ENCODE data around the gene FHIT.
"Not testable (repeated sequence)": the region's sequence is repeated elsewhere in the genome, so short reads cannot be mapped to it uniquely, and the experiment has no call there.

Gene FHIT

DNA sequence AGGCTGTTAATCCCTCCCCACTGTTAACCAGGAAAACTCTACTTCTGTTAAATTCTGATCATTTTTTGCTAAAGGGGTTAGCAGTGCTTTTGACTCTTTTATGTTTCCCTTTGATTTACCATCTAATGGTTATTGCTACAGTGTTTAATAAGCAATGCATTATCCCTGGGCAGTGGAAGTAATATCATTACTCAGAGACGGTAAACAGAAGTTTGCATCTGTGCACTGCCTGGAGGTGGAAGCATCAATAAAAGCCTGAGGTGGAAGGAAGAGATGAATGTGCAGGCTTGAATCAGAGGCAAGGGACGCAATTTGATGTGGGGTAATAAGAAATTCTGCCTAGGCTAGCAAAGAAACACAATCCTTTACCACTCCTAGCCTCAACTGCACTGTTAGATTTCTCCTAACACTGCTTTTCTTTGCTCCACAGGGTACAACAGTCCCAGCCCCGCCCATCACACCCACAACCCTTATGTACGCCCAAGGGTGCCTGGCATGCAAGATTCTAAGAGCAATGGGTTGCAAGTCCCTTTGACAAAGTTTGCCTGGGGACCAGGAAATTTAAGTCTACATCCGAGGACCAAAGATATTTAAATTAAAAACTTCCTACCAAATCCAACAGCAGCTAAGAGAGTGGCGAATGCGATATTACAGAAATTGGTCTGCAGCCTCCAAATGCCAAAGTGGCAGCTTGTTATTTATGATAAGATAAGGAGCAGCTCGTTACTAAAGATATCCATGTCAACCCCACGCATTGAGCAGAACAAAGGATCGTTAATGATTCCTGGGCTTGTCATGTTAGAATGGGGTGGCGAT lies 261.4 kb downstream of the FHIT start:
- H3K27me3 ChIP-seq (ENCODE audit: control insufficient read depth in 5 of 5, insufficient read depth in 4 of 5, low read length in 5 of 5), result no peaks in the 10 kb centered on the region

DNA sequence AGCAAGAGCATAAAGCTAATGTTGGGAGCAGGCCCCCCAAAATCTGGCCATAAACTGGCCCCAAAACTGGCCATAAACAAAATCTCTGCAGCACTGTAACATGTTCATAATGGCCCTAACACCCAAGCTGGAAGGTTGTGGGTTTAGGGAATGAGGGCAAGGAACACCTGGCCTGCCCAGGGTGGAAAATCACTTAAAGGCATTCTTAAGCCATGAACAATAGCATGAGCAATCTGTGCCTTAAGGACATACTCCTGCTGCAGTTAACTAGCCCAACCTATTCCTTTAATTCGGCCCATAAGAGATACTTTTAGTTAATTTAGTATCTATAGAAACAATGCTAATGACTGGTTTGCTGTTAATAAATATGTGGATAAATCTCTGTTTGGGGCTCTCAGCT lies 264.1 kb downstream of the FHIT start:
- H3K27ac ChIP-seq (ENCODE audit: low read depth, low read length); H3K27me3 ChIP-seq (ENCODE audit: control insufficient read depth in 5 of 5, insufficient read depth in 4 of 5, low read length in 5 of 5); H3K4me1 ChIP-seq (ENCODE audit: control insufficient read depth in 5 of 5, insufficient read depth in 5 of 5, low read length in 5 of 5); H3K9ac ChIP-seq (ENCODE audit: low read length in 5 of 5); H3K36me3 ChIP-seq (ENCODE audit: control insufficient read depth in 5 of 5, insufficient read depth in 5 of 5, low read length in 5 of 5); H3K4me3 ChIP-seq (ENCODE audit: low read depth in 1 of 5, low read length in 5 of 5): not testable (repeated sequence)
- peaks cover 0 to 12% (median 5%) of the 10 kb centered on the region in 5 donors for H3K9me3 ChIP-seq (ENCODE audit: control insufficient read depth in 5 of 5, low read length in 5 of 5)

More for the DNA sequence above, 261.4 kb downstream of the FHIT start:
- Histone ChIP-seq H3K9me3 (ENCODE audit: control insufficient read depth in 5 of 5, low read length in 5 of 5) (peaks cover 0 to 9% (median 2%) of the 10 kb centered on the region in 5 donors), H3K4me1 (ENCODE audit: control insufficient read depth in 5 of 5, insufficient read depth in 5 of 5, low read length in 5 of 5) (no peaks in the 10 kb centered on the region), H3K4me3 (ENCODE audit: low read depth in 1 of 5, low read length in 5 of 5) (no peak overlapping the region), H3K9ac (ENCODE audit: low read length in 5 of 5) (no peak overlapping the region), H3K27ac (ENCODE audit: low read depth, low read length) (no peak overlapping the region), H3K36me3 (ENCODE audit: control insufficient read depth in 5 of 5, insufficient read depth in 5 of 5, low read length in 5 of 5) (no peaks in the 10 kb centered on the region)

- no peak overlapping the region for H3K9ac ChIP-seq (ENCODE audit: low read length in 5 of 5)
- H3K27me3 ChIP-seq (ENCODE audit: control insufficient read depth in 5 of 5, insufficient read depth in 4 of 5, low read length in 5 of 5), result no peaks in the 10 kb centered on the region
- no peaks in the 10 kb centered on the region for H3K36me3 ChIP-seq (ENCODE audit: control insufficient read depth in 5 of 5, insufficient read depth in 5 of 5, low read length in 5 of 5)
- H3K27ac ChIP-seq (ENCODE audit: low read depth, low read length), result no peak overlapping the region
- H3K9me3 ChIP-seq (ENCODE audit: control insufficient read depth in 5 of 5, low read length in 5 of 5), result peaks cover 0 to 12% (median 5%) of the 10 kb centered on the region in 5 donors
- H3K4me1 ChIP-seq (ENCODE audit: control insufficient read depth in 5 of 5, insufficient read depth in 5 of 5, low read length in 5 of 5), result no peaks in the 10 kb centered on the region
- H3K4me3 ChIP-seq (ENCODE audit: low read depth in 1 of 5, low read length in 5 of 5), result no peak overlapping the region
Measured at GRCh38 chr3:60986552-60986951, 264.7 kb downstream of the FHIT start.

- Histone ChIP-seq H3K4me3 (ENCODE audit: low read depth in 1 of 5, low read length in 5 of 5) (no peak overlapping the region), H3K4me1 (ENCODE audit: control insufficient read depth in 5 of 5, insufficient read depth in 5 of 5, low read length in 5 of 5) (no peaks in the 10 kb centered on the region), H3K9me3 (ENCODE audit: control insufficient read depth in 5 of 5, low read length in 5 of 5) (peaks cover 0 to 12% (median 5%) of the 10 kb centered on the region in 5 donors), H3K36me3 (ENCODE audit: control insufficient read depth in 5 of 5, insufficient read depth in 5 of 5, low read length in 5 of 5) (no peaks in the 10 kb centered on the region), H3K9ac (ENCODE audit: low read length in 5 of 5) (no peak overlapping the region), H3K27ac (ENCODE audit: low read depth, low read length) (no peak overlapping the region), H3K27me3 (ENCODE audit: control insufficient read depth in 5 of 5, insufficient read depth in 4 of 5, low read length in 5 of 5) (no peaks in the 10 kb centered on the region)
Measured at GRCh38 chr3:60983906-60984305, 267.3 kb downstream of the FHIT start.

- Histone ChIP-seq H3K4me1 (ENCODE audit: control insufficient read depth in 5 of 5, insufficient read depth in 5 of 5, low read length in 5 of 5) (no peaks in the 10 kb centered on the region), H3K27ac (ENCODE audit: low read depth, low read length) (no peak overlapping the region), H3K4me3 (ENCODE audit: low read depth in 1 of 5, low read length in 5 of 5) (no peak overlapping the region), H3K9me3 (ENCODE audit: control insufficient read depth in 5 of 5, low read length in 5 of 5) (peaks cover 0 to 9% (median 3%) of the 10 kb centered on the region in 5 donors), H3K9ac (ENCODE audit: low read length in 5 of 5) (no peak overlapping the region), H3K36me3 (ENCODE audit: control insufficient read depth in 5 of 5, insufficient read depth in 5 of 5, low read length in 5 of 5) (no peaks in the 10 kb centered on the region), H3K27me3 (ENCODE audit: control insufficient read depth in 5 of 5, insufficient read depth in 4 of 5, low read length in 5 of 5) (no peaks in the 10 kb centered on the region)
Measured at GRCh38 chr3:60980342-60980692, 270.9 kb downstream of the FHIT start.

- H3K27me3 ChIP-seq (ENCODE audit: control insufficient read depth in 5 of 5, insufficient read depth in 4 of 5, low read length in 5 of 5), result no peaks in the 10 kb centered on the region
- H3K9ac ChIP-seq (ENCODE audit: low read length in 5 of 5), result no peak overlapping the region
- H3K27ac ChIP-seq (ENCODE audit: low read depth, low read length), result no peak overlapping the region
- no peaks in the 10 kb centered on the region for H3K36me3 ChIP-seq (ENCODE audit: control insufficient read depth in 5 of 5, insufficient read depth in 5 of 5, low read length in 5 of 5)
- no peaks in the 10 kb centered on the region for H3K4me1 ChIP-seq (ENCODE audit: control insufficient read depth in 5 of 5, insufficient read depth in 5 of 5, low read length in 5 of 5)
- H3K9me3 ChIP-seq (ENCODE audit: control insufficient read depth in 5 of 5, low read length in 5 of 5), result peaks cover 0 to 7% (median 3%) of the 10 kb centered on the region in 5 donors
- no peak overlapping the region for H3K4me3 ChIP-seq (ENCODE audit: low read depth in 1 of 5, low read length in 5 of 5)
Measured at GRCh38 chr3:60979461-60980341, 271.6 kb downstream of the FHIT start.

- no peaks in the 10 kb centered on the region for H3K27me3 ChIP-seq (ENCODE audit: control insufficient read depth in 5 of 5, insufficient read depth in 4 of 5, low read length in 5 of 5)
- no peak overlapping the region for H3K27ac ChIP-seq (ENCODE audit: low read depth, low read length)
- H3K36me3 ChIP-seq (ENCODE audit: control insufficient read depth in 5 of 5, insufficient read depth in 5 of 5, low read length in 5 of 5), result peaks cover 0 to 4% (median 0%) of the 10 kb centered on the region in 5 donors
- H3K9ac ChIP-seq (ENCODE audit: low read length in 5 of 5), result no peak overlapping the region
- no peak overlapping the region for H3K4me3 ChIP-seq (ENCODE audit: low read depth in 1 of 5, low read length in 5 of 5)
- no peaks in the 10 kb centered on the region for H3K4me1 ChIP-seq (ENCODE audit: control insufficient read depth in 5 of 5, insufficient read depth in 5 of 5, low read length in 5 of 5)
- H3K9me3 ChIP-seq (ENCODE audit: control insufficient read depth in 5 of 5, low read length in 5 of 5), result peaks cover 5 to 15% (median 8%) of the 10 kb centered on the region in 5 donors
Measured at GRCh38 chr3:60973321-60973720, 277.9 kb downstream of the FHIT start.

DNA sequence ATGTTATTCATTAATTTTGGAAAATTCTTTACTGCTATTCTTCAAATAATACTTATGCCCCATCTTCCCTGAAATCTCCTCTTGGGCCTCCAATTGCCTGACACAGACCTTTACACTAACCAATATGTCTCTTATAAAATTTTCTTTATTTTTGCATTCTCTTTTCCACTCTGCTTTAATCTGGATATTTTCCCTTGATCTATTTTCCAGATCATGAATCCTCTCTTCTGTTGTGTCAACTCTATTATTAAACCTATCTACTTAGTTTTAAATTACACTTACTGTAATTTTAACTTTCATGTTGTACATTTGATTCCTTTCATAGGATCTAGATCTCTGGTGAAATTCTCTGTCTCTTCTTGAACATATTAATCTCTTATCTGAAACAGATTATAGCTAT lies 278.7 kb downstream of the FHIT start:
- Histone ChIP-seq H3K9me3 (ENCODE audit: control insufficient read depth in 5 of 5, low read length in 5 of 5) (peaks cover 5 to 15% (median 8%) of the 10 kb centered on the region in 5 donors), H3K27ac (ENCODE audit: low read depth, low read length) (no peak overlapping the region), H3K9ac (ENCODE audit: low read length in 5 of 5) (no peak overlapping the region), H3K4me3 (ENCODE audit: low read depth in 1 of 5, low read length in 5 of 5) (no peak overlapping the region), H3K36me3 (ENCODE audit: control insufficient read depth in 5 of 5, insufficient read depth in 5 of 5, low read length in 5 of 5) (peaks cover 0 to 4% (median 0%) of the 10 kb centered on the region in 5 donors), H3K4me1 (ENCODE audit: control insufficient read depth in 5 of 5, insufficient read depth in 5 of 5, low read length in 5 of 5) (no peaks in the 10 kb centered on the region), H3K27me3 (ENCODE audit: control insufficient read depth in 5 of 5, insufficient read depth in 4 of 5, low read length in 5 of 5) (no peaks in the 10 kb centered on the region)

- H3K4me1 ChIP-seq (ENCODE audit: control insufficient read depth in 5 of 5, insufficient read depth in 5 of 5, low read length in 5 of 5), result no peaks in the 10 kb centered on the region
- no peak overlapping the region for H3K9ac ChIP-seq (ENCODE audit: low read length in 5 of 5)
- no peak overlapping the region for H3K27ac ChIP-seq (ENCODE audit: low read depth, low read length)
- peaks cover 5 to 15% (median 8%) of the 10 kb centered on the region in 5 donors for H3K9me3 ChIP-seq (ENCODE audit: control insufficient read depth in 5 of 5, low read length in 5 of 5)
- H3K36me3 ChIP-seq (ENCODE audit: control insufficient read depth in 5 of 5, insufficient read depth in 5 of 5, low read length in 5 of 5), result peaks cover 0 to 4% (median 0%) of the 10 kb centered on the region in 5 donors
- no peak overlapping the region for H3K4me3 ChIP-seq (ENCODE audit: low read depth in 1 of 5, low read length in 5 of 5)
- H3K27me3 ChIP-seq (ENCODE audit: control insufficient read depth in 5 of 5, insufficient read depth in 4 of 5, low read length in 5 of 5), result no peaks in the 10 kb centered on the region
Measured at GRCh38 chr3:60970850-60971249, 280.4 kb downstream of the FHIT start.

GRCh38 chr3:60967141-60967540 lies 284.1 kb downstream of the FHIT start:
- Histone ChIP-seq H3K9me3 (ENCODE audit: control insufficient read depth in 5 of 5, low read length in 5 of 5) (peaks cover 0 to under 1% (median 0%) of the 10 kb centered on the region in 5 donors), H3K36me3 (ENCODE audit: control insufficient read depth in 5 of 5, insufficient read depth in 5 of 5, low read length in 5 of 5) (no peaks in the 10 kb centered on the region), H3K9ac (ENCODE audit: low read length in 5 of 5) (no peak overlapping the region), H3K4me3 (ENCODE audit: low read depth in 1 of 5, low read length in 5 of 5) (no peak overlapping the region), H3K27ac (ENCODE audit: low read depth, low read length) (no peak overlapping the region), H3K27me3 (ENCODE audit: control insufficient read depth in 5 of 5, insufficient read depth in 4 of 5, low read length in 5 of 5) (no peaks in the 10 kb centered on the region), H3K4me1 (ENCODE audit: control insufficient read depth in 5 of 5, insufficient read depth in 5 of 5, low read length in 5 of 5) (no peaks in the 10 kb centered on the region)
